ENCODE data around the gene DOCK7. TPM values are rescaled to one million over a fixed set of nuclear protein-coding genes. Genes with fewer than 3 reads are reported as not detected.
"Not testable (repeated sequence)": the region's sequence is repeated elsewhere in the genome, so short reads cannot be mapped to it uniquely, and the experiment has no call there.

Gene DOCK7
- total and polyA plus RNA-seq, 2 of the 13 experiments (the other 11 are each of a cell fraction or from before 2014, with no cell fraction given), result 45.7 to 67.2 TPM

DNA sequence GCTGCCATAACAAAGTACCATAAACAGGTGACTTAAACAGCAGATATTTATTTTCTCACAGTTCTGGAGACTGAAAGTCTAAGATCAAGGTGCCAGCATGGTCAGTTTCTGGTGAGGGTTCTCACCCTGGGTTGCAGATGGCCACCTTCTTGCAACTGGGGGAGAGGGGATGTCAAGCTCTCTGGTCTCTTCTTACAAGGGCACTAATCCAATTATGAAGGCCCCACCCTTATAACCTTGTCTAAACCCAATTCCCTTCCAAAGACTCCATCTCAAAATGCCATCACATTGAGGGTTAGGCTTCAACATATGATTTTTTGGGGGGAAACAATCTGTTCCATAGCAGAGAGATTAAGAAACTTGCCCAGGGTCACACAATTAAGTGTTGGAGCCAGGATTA lies 115.7 kb downstream of the DOCK7 start:
- DNase-seq (ENCODE audit: low spot score) (no peak), ATAC-seq (no peak), FAIRE-seq (no peak)
- no peak overlapping the region for H3K4me3 ChIP-seq (replicated peaks in 1 of 3; ENCODE audit: insufficient read depth in 1 of 3, low read depth in 2 of 3, low read length in 3 of 3)
- H3K9ac ChIP-seq (ENCODE audit: insufficient read depth, low read depth, low read length), result no peak overlapping the region
- POLR2A ChIA-PET, result no interaction called here
- H4K20me1 ChIP-seq (ENCODE audit: insufficient read depth, low read length), result no peaks in the 10 kb centered on the region
- 0 out of 2 replicates have a peak, but pooled peaks cover 13% of the 10 kb centered on the region for H3K4me1 ChIP-seq (ENCODE audit: insufficient read depth, low read length)
- CTCF ChIA-PET (ENCODE audit: low intra/inter-chr PET ratio, low total read pairs), result no interaction called here
- no TSS peak for BruUV-seq (replicated peaks)
- no peak overlapping the region for H3K27ac ChIP-seq (ENCODE audit: extremely low read length, insufficient read depth, low read length)
- H3K9me3 ChIP-seq (ENCODE audit: low read length), result no peaks in the 10 kb centered on the region
- H3K27me3 ChIP-seq (ENCODE audit: control insufficient read depth in 1 of 2, insufficient read depth in 2 of 2, low read length in 2 of 2), result no peaks in the 10 kb centered on the region
- H2AFZ ChIP-seq (ENCODE audit: low read length), result no peak overlapping the region
- H3K4me2 ChIP-seq (ENCODE audit: low read depth, low read length), result no peak overlapping the region
- peaks cover 5 to 18% of the 10 kb centered on the region in 2 experiments; a peak in 4 of 5 replicates for H3K36me3 ChIP-seq (replicated peaks in 1 of 2; ENCODE audit: control insufficient read depth in 1 of 2, insufficient read depth in 2 of 2, low read length in 2 of 2)
- H3K79me2 ChIP-seq (ENCODE audit: insufficient read depth, low read length), result no peaks in the 10 kb centered on the region
- in situ Hi-C loops (cut with HindIII; ENCODE audit: extremely low pct_ligation_motif_present, low pct_unique_long_range_greater_than_20kb) (no loop called here), intact Hi-C loops (cut with micrococcal nuclease; ENCODE audit: unreplicated experiment) (no loop called here)
- TF ChIP-seq EEA1 (CRISPR knock-in tag; IDR thresholded peaks at IDR 0.05; ENCODE audit: borderline replicate concordance), result no peak
- TF ChIP-seq ZNF264 (CRISPR knock-in tag; IDR thresholded peaks at IDR 0.05), result peak; percentile 90

GRCh38 chr1:62571517-62571916 lies 116.7 kb downstream of the DOCK7 start:
- DNase-seq (ENCODE audit: low spot score); POLR2A ChIA-PET; H3K4me2 ChIP-seq (ENCODE audit: low read depth, low read length); H3K9me3 ChIP-seq (ENCODE audit: low read length); H4K20me1 ChIP-seq (ENCODE audit: insufficient read depth, low read length); H3K9ac ChIP-seq (ENCODE audit: insufficient read depth, low read depth, low read length); ATAC-seq; BruUV-seq (replicated peaks); H3K27me3 ChIP-seq (ENCODE audit: control insufficient read depth in 1 of 2, insufficient read depth in 2 of 2, low read length in 2 of 2); FAIRE-seq; CTCF ChIA-PET (ENCODE audit: low intra/inter-chr PET ratio, low total read pairs); H3K4me3 ChIP-seq (replicated peaks in 1 of 3; ENCODE audit: insufficient read depth in 1 of 3, low read depth in 2 of 3, low read length in 3 of 3); H2AFZ ChIP-seq (ENCODE audit: low read length); H3K79me2 ChIP-seq (ENCODE audit: insufficient read depth, low read length); intact Hi-C loops (cut with micrococcal nuclease; ENCODE audit: unreplicated experiment); in situ Hi-C loops (cut with HindIII; ENCODE audit: extremely low pct_ligation_motif_present, low pct_unique_long_range_greater_than_20kb); H3K27ac ChIP-seq (ENCODE audit: extremely low read length, insufficient read depth, low read length): not testable (repeated sequence)
- 0 out of 2 replicates have a peak, but pooled peaks cover 13% of the 10 kb centered on the region for H3K4me1 ChIP-seq (ENCODE audit: insufficient read depth, low read length)
- H3K36me3 ChIP-seq (replicated peaks in 1 of 2; ENCODE audit: control insufficient read depth in 1 of 2, insufficient read depth in 2 of 2, low read length in 2 of 2), result peaks cover 5 to 18% of the 10 kb centered on the region in 2 experiments; a peak in 4 of 5 replicates
- 95% methylated on average over 4 of the region's 4 CpGs for WGBS (ENCODE audit: low lambda C conversion rate)

- intact Hi-C loops (cut with micrococcal nuclease; ENCODE audit: unreplicated experiment); H2AFZ ChIP-seq (ENCODE audit: low read length); CTCF ChIA-PET (ENCODE audit: low intra/inter-chr PET ratio, low total read pairs); BruUV-seq (replicated peaks); H3K36me3 ChIP-seq (replicated peaks in 1 of 2; ENCODE audit: control insufficient read depth in 1 of 2, insufficient read depth in 2 of 2, low read length in 2 of 2); ATAC-seq; in situ Hi-C loops (cut with HindIII; ENCODE audit: extremely low pct_ligation_motif_present, low pct_unique_long_range_greater_than_20kb); H3K4me2 ChIP-seq (ENCODE audit: low read depth, low read length); H4K20me1 ChIP-seq (ENCODE audit: insufficient read depth, low read length); H3K27ac ChIP-seq (ENCODE audit: extremely low read length, insufficient read depth, low read length); H3K27me3 ChIP-seq (ENCODE audit: control insufficient read depth in 1 of 2, insufficient read depth in 2 of 2, low read length in 2 of 2); POLR2A ChIA-PET; H3K9ac ChIP-seq (ENCODE audit: insufficient read depth, low read depth, low read length); H3K9me3 ChIP-seq (ENCODE audit: low read length); FAIRE-seq; H3K79me2 ChIP-seq (ENCODE audit: insufficient read depth, low read length); H3K4me3 ChIP-seq (replicated peaks in 1 of 3; ENCODE audit: insufficient read depth in 1 of 3, low read depth in 2 of 3, low read length in 3 of 3): not testable (repeated sequence)
- DNase-seq (ENCODE audit: low spot score), result peak; percentile 6
- 38% methylated on average over 1 of the region's 1 CpG for WGBS (ENCODE audit: low lambda C conversion rate)
- 0 out of 2 replicates have a peak, but pooled peaks have one; percentile 26 for TF ChIP-seq PPARG (CRISPR knock-in tag; conservative IDR thresholded peaks at IDR 0.05)
- TF ChIP-seq CEBPG (CRISPR knock-in tag; IDR thresholded peaks at IDR 0.05), result peak; percentile 65; the same call in 1 of the 2 replicates
- TF ChIP-seq CEBPB (IDR thresholded peaks at IDR 0.05; ENCODE audit: borderline replicate concordance, low read depth, low read length), result 0 out of 2 replicates have a peak, but pooled peaks have one; percentile 10
- peak; percentile 72; the same call in 1 of the 2 replicates for TF ChIP-seq ZFP90 (CRISPR knock-in tag; IDR thresholded peaks at IDR 0.05; ENCODE audit: borderline replicate concordance)
- H3K4me1 ChIP-seq (ENCODE audit: insufficient read depth, low read length), result peaks cover 22% of the 10 kb centered on the region
Measured at GRCh38 chr1:62567926-62568325, 120.3 kb downstream of the DOCK7 start.

GRCh38 chr1:62567182-62567581 lies 121.0 kb downstream of the DOCK7 start:
- WGBS (ENCODE audit: low lambda C conversion rate), result 95% methylated on average over 1 of the region's 1 CpG
- H3K4me1 ChIP-seq (ENCODE audit: insufficient read depth, low read length), result peaks cover 30% of the 10 kb centered on the region
- H2AFZ ChIP-seq (ENCODE audit: low read length); H3K9me3 ChIP-seq (ENCODE audit: low read length); in situ Hi-C loops (cut with HindIII; ENCODE audit: extremely low pct_ligation_motif_present, low pct_unique_long_range_greater_than_20kb); CTCF ChIA-PET (ENCODE audit: low intra/inter-chr PET ratio, low total read pairs); POLR2A ChIA-PET; DNase-seq (ENCODE audit: low spot score); H3K4me2 ChIP-seq (ENCODE audit: low read depth, low read length); H4K20me1 ChIP-seq (ENCODE audit: insufficient read depth, low read length); H3K27me3 ChIP-seq (ENCODE audit: control insufficient read depth in 1 of 2, insufficient read depth in 2 of 2, low read length in 2 of 2); BruUV-seq (replicated peaks); FAIRE-seq; ATAC-seq; H3K79me2 ChIP-seq (ENCODE audit: insufficient read depth, low read length); H3K4me3 ChIP-seq (replicated peaks in 1 of 3; ENCODE audit: insufficient read depth in 1 of 3, low read depth in 2 of 3, low read length in 3 of 3); intact Hi-C loops (cut with micrococcal nuclease; ENCODE audit: unreplicated experiment); H3K36me3 ChIP-seq (replicated peaks in 1 of 2; ENCODE audit: control insufficient read depth in 1 of 2, insufficient read depth in 2 of 2, low read length in 2 of 2); H3K9ac ChIP-seq (ENCODE audit: insufficient read depth, low read depth, low read length); H3K27ac ChIP-seq (ENCODE audit: extremely low read length, insufficient read depth, low read length): not testable (repeated sequence)

Measured in HepG2 (cell line).